HepG2 (cell line): Measurements from ENCODE around the gene POU3F1. TPM values are rescaled to one million over a fixed set of nuclear protein-coding genes. Genes with fewer than 3 reads are reported as not detected.

Experiments
- ATF4 ChIP-seq, 2 experiments: fragments of 450-650 bp in 1 of 2; sonication (generic) in 1 of 2; formaldehyde crosslinking; IDR thresholded peaks; 2 replicates each; pipeline versions ENCODE4 v1.5.0 to v1.8.0; 2020 to 2022; ENCODE audit warnings: mild to moderate bottlenecking in 1 of 2, missing genetic modification reagents in 1 of 2
- BRCA1 ChIP-seq: sonication (generic); formaldehyde crosslinking; IDR thresholded peaks from 2 replicates; pipeline ENCODE4 v1.4.0; 2020; ENCODE audit warnings: missing genetic modification reagents
- ELF1 ChIP-seq: sonication (generic); formaldehyde crosslinking; IDR thresholded peaks from 2 replicates; pipeline ENCODE4 v1.4.0; 2020; ENCODE audit warnings: missing genetic modification reagents
- EZH2 ChIP-seq: conservative IDR thresholded peaks from 2 replicates; pipeline ENCODE4 v1.6.1; 2012; ENCODE audit warnings: mild to moderate bottlenecking, low read depth, low read length, moderate library complexity
- GPN1 ChIP-seq: sonication (generic); formaldehyde crosslinking; IDR thresholded peaks from 2 replicates; pipeline ENCODE4 v1.5.1; 2020; ENCODE audit warnings: missing genetic modification reagents, borderline replicate concordance
- IRF1 ChIP-seq: sonication (generic); formaldehyde crosslinking; IDR thresholded peaks from 2 replicates; pipeline ENCODE4 v1.4.0; 2020; ENCODE audit warnings: low read depth, mild to moderate bottlenecking, missing genetic modification reagents
- ISX ChIP-seq: sonication (generic); formaldehyde crosslinking; conservative IDR thresholded peaks from 2 replicates; pipeline ENCODE4 v1.5.0; 2020; ENCODE audit warnings: missing genetic modification reagents
- JDP2 ChIP-seq: sonication (generic); formaldehyde crosslinking; IDR thresholded peaks from 2 replicates; pipeline ENCODE4 v1.8.1; 2022; ENCODE audit warnings: missing genetic modification reagents, borderline replicate concordance
- RNF219 ChIP-seq: sonication (generic); formaldehyde crosslinking; IDR thresholded peaks from 2 replicates; pipeline ENCODE4 v1.5.0; 2020; ENCODE audit warnings: mild to moderate bottlenecking, missing genetic modification reagents
- SIX4 ChIP-seq: sonication (generic); formaldehyde crosslinking; IDR thresholded peaks from 2 replicates; pipeline ENCODE4 v1.4.0; 2020; ENCODE audit warnings: missing genetic modification reagents
- TP53 ChIP-seq: sonication (generic); formaldehyde crosslinking; conservative IDR thresholded peaks from 2 replicates; pipeline ENCODE4 v1.4.0; 2020; ENCODE audit warnings: missing genetic modification reagents
- XRCC5 ChIP-seq: fragments of 200-400 bp; formaldehyde crosslinking; optimal IDR thresholded peaks from 2 replicates; pipeline ENCODE3; 2017; ENCODE audit warnings: mild to moderate bottlenecking, low read length
- YEATS4 ChIP-seq: sonication (generic); formaldehyde crosslinking; IDR thresholded peaks from 2 replicates; pipeline ENCODE4 v1.4.0; 2020; ENCODE audit warnings: missing genetic modification reagents, borderline replicate concordance
- ZBTB1 ChIP-seq: sonication (generic); formaldehyde crosslinking; IDR thresholded peaks from 2 replicates; pipeline ENCODE4 v1.4.0; 2020; ENCODE audit warnings: missing genetic modification reagents, borderline replicate concordance
- ZNF552 ChIP-seq: sonication (generic); formaldehyde crosslinking; IDR thresholded peaks from 2 replicates; pipeline ENCODE4 v1.9.0; 2022; ENCODE audit warnings: missing genetic modification reagents, mild to moderate bottlenecking, borderline replicate concordance
- ZNF660 ChIP-seq: sonication (generic); formaldehyde crosslinking; IDR thresholded peaks from 2 replicates; pipeline ENCODE4 v1.5.1; 2020; ENCODE audit warnings: mild to moderate bottlenecking, low read depth, missing genetic modification reagents, borderline replicate concordance
- polyA plus RNA-seq, 8 experiments: library from polyadenylated mRNA; depleted of rRNA in 3 of 8; stranded (reverse) in 7 of 8; unstranded in 1 of 8; fragments of >200 nt; fragmentation: Illumina TruSeq in 4 of 8; extraction: Trizol in 4 of 8; gene quantifications; 2 replicates each; pipeline versions ENCODE4 v1.2.1 to v1.2.3, GENCODE V29; 2011 to 2016; ENCODE audit warnings: low read depth in 4 of 8, missing spikeins in 1 of 8, mixed read lengths in 1 of 8; ENCODE audit not compliant: insufficient read depth in 1 of 8
- total RNA-seq, 5 experiments: library from RNA; depleted of rRNA; stranded (reverse); fragments of >200 nt; fragmentation: Illumina TruSeq; extraction: Trizol; gene quantifications; 2 replicates each; pipeline ENCODE4 v1.2.3, GENCODE V29; 2016; ENCODE audit warnings: low read depth in 1 of 5
- TF ChIP-seq, protein P1 (sequence below): sonication (generic); formaldehyde crosslinking; conservative IDR thresholded peaks from 2 replicates; pipeline ENCODE4 v1.8.0; 2022; ENCODE audit warnings: missing genetic modification reagents
- TF ChIP-seq, protein P2 (sequence below): sonication (generic); formaldehyde crosslinking; IDR thresholded peaks from 2 replicates; pipeline ENCODE4 v1.4.0; 2020; ENCODE audit warnings: mild to moderate bottlenecking, missing genetic modification reagents
- TF ChIP-seq, protein P3 (sequence below): IDR thresholded peaks from 2 replicates; pipeline ENCODE4 v1.6.1; 2016; ENCODE audit warnings: missing biosample characterization, missing genetic modification reagents, low read depth

POU3F1 gene
- total and polyA plus RNA-seq, 2 of the 13 experiments (the other 11 are each of a cell fraction or from before 2014, with no cell fraction given), result not detected

- TF ChIP-seq RNF219 (CRISPR knock-in tag) (peak; percentile 69; the same call in 1 of the 2 replicates), YEATS4 (CRISPR knock-in tag) (peak; percentile 76), JDP2 (CRISPR knock-in tag) (peak; percentile 60; the same call in 1 of the 2 replicates), IRF1 (no peak), SIX4 (peak; percentile 67), ELF1 (CRISPR knock-in tag) (peak; percentile 85), ATF4 (CRISPR knock-in tag; IDR thresholded peaks at IDR 0.05) (no peak), XRCC5 (peak; percentile 61), EZH2 (no peak), ZBTB1 (0 out of 2 replicates have a peak, but pooled peaks have one; percentile 56), TP53 (CRISPR knock-in tag) (no peak; the same call in 1 of the 2 replicates), GPN1 (CRISPR knock-in tag) (0 out of 2 replicates have a peak, but pooled peaks have one; percentile 60), ZNF552 (CRISPR knock-in tag) (peak; percentile 100), ZNF660 (no peak), ISX (CRISPR knock-in tag) (peak; percentile 81; the same call in 1 of the 2 replicates), BRCA1 (CRISPR knock-in tag) (no peak)
- TF ChIP-seq, protein P1, sequence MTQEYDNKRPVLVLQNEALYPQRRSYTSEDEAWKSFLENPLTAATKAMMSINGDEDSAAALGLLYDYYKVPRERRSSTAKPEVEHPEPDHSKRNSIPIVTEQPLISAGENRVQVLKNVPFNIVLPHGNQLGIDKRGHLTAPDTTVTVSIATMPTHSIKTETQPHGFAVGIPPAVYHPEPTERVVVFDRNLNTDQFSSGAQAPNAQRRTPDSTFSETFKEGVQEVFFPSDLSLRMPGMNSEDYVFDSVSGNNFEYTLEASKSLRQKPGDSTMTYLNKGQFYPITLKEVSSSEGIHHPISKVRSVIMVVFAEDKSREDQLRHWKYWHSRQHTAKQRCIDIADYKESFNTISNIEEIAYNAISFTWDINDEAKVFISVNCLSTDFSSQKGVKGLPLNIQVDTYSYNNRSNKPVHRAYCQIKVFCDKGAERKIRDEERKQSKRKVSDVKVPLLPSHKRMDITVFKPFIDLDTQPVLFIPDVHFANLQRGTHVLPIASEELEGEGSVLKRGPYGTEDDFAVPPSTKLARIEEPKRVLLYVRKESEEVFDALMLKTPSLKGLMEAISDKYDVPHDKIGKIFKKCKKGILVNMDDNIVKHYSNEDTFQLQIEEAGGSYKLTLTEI (CRISPR knock-in tag), result no peak
- TF ChIP-seq, protein P2, sequence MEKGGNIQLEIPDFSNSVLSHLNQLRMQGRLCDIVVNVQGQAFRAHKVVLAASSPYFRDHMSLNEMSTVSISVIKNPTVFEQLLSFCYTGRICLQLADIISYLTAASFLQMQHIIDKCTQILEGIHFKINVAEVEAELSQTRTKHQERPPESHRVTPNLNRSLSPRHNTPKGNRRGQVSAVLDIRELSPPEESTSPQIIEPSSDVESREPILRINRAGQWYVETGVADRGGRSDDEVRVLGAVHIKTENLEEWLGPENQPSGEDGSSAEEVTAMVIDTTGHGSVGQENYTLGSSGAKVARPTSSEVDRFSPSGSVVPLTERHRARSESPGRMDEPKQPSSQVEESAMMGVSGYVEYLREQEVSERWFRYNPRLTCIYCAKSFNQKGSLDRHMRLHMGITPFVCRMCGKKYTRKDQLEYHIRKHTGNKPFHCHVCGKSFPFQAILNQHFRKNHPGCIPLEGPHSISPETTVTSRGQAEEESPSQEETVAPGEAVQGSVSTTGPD (CRISPR knock-in tag), result no peak
- TF ChIP-seq, protein P3, sequence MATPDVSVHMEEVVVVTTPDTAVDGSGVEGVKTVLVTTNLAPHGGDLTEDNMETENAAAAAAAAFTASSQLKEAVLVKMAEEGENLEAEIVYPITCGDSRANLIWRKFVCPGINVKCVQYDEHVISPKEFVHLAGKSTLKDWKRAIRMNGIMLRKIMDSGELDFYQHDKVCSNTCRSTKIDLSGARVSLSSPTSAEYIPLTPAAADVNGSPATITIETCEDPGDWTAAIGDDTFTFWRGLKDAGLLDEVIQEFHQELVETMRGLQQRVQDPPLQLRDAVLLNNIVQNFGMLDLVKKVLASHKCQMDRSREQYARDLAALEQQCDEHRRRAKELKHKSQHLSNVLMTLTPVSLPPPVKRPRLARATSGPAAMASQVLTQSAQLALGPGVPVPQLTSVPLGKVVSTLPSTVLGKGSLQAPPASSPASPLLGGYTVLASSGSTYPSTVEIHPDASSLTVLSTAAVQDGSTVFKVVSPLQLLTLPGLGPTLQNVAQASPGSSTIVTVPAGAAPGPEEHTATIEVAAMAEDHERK (CRISPR knock-in tag), result peak; percentile 22; the same call in 1 of the 2 replicates
Observed at GRCh38 chr1:38012363-38013226, 34.0 kb downstream of the POU3F1 start, which contains the start of gene UTP11 (continued).
